SW480 (cell line): ENCODE results near the gene GHSR.
A peak's percentile ranks its signal among the peaks of the same experiment; 100 is the strongest.

Experiments
- DNase-seq: peaks from one replicate; pipeline ENCODE4 v3.0.0-alpha.2; 2016; ENCODE audit warnings: low spot score

The GHSR gene

GRCh38 chr3:172447611-172448579 lies at the start of gene GHSR:
Gene GHSR, minus strand, starts transcription at chr3:172448456. Its CDS starts 43 bp downstream, at chr3:172448413.
- no peak for DNase-seq

GRCh38 chr3:172490198-172490669 lies 42.0 kb upstream of the GHSR start:
- peak; percentile 72 for DNase-seq

GRCh38 chr3:172478116-172478515 lies 29.9 kb upstream of the GHSR start:
- no peak for DNase-seq

- no peak for DNase-seq
Measured at GRCh38 chr3:172476347-172476746, 28.1 kb upstream of the GHSR start.

- no peak for DNase-seq
Measured at GRCh38 chr3:172475703-172476102, 27.4 kb upstream of the GHSR start.

GRCh38 chr3:172471903-172472302 lies 23.6 kb upstream of the GHSR start:
- DNase-seq: no peak

GRCh38 chr3:172470588-172470987 lies 22.3 kb upstream of the GHSR start:
- DNase-seq: no peak

- DNase-seq: no peak
Measured at GRCh38 chr3:172467170-172467824, 19.0 kb upstream of the GHSR start.

GRCh38 chr3:172466553-172467130 lies 18.4 kb upstream of the GHSR start:
- no peak for DNase-seq

GRCh38 chr3:172465281-172465680 lies 17.0 kb upstream of the GHSR start:
- no peak for DNase-seq

- no peak for DNase-seq
Measured at GRCh38 chr3:172464306-172464705, 16.1 kb upstream of the GHSR start.

GRCh38 chr3:172461530-172462138 lies 13.4 kb upstream of the GHSR start:
- DNase-seq: peak; percentile 56

GRCh38 chr3:172456404-172456803 lies 8.1 kb upstream of the GHSR start:
- DNase-seq: no peak

GRCh38 chr3:172454180-172454579 lies 5.9 kb upstream of the GHSR start:
- DNase-seq: no peak

- no peak for DNase-seq
Measured at GRCh38 chr3:172449466-172450149, 1.4 kb upstream of the GHSR start.

- DNase-seq: no peak
Measured at GRCh38 chr3:172448661-172449465, 607 bp upstream of the GHSR start.

GRCh38 chr3:172446198-172446597 lies 2.1 kb downstream of the GHSR start:
- DNase-seq: no peak

- DNase-seq: no peak
Measured at GRCh38 chr3:172444821-172445220, 3.4 kb downstream of the GHSR start.

- DNase-seq: no peak
Measured at GRCh38 chr3:172442606-172443005, 5.7 kb downstream of the GHSR start.

- no peak for DNase-seq
Measured at GRCh38 chr3:172441581-172441980, 6.7 kb downstream of the GHSR start.

- no peak for DNase-seq
Measured at GRCh38 chr3:172438186-172438585, 10.1 kb downstream of the GHSR start.
